IMR-90 (cell line): ENCODE measurements around the gene CRY2.

Source experiments
- CEBPB ChIP-seq: IDR thresholded peaks from 2 replicates; pipeline ENCODE4 v1.6.1; 2012; ENCODE audit warnings: low read depth, low read length, improper control_type of control experiment
- CHD1 ChIP-seq: IDR thresholded peaks from 2 replicates; pipeline ENCODE4 v1.6.1; 2012; ENCODE audit warnings: low read depth, low read length, improper control_type of control experiment
- FOS ChIP-seq: fragments of 150-350 bp; IDR thresholded peaks from 2 replicates; pipeline ENCODE4 v1.6.1; 2016; ENCODE audit warnings: low read depth, low read length
- MXI1 ChIP-seq: IDR thresholded peaks from 2 replicates; pipeline ENCODE4 v1.6.1; 2012; ENCODE audit warnings: low read depth, mild to moderate bottlenecking, low read length, moderate library complexity, borderline replicate concordance
- POLR2A ChIP-seq: IDR thresholded peaks from 2 replicates; pipeline ENCODE4 v1.6.1; 2012; ENCODE audit warnings: mild to moderate bottlenecking, low read depth, low read length
- RAD21 ChIP-seq: IDR thresholded peaks from 2 replicates; pipeline ENCODE4 v1.6.1; 2012; ENCODE audit warnings: low read length, improper control_type of control experiment
- RCOR1 ChIP-seq: IDR thresholded peaks from 2 replicates; pipeline ENCODE4 v1.6.1; 2012; ENCODE audit warnings: mild to moderate bottlenecking, low read length, improper control_type of control experiment; ENCODE audit not compliant: insufficient replicate concordance
- TF ChIP-seq, protein P1 (sequence below): conservative IDR thresholded peaks from 2 replicates; pipeline ENCODE4 v1.5.1; 2012; ENCODE audit warnings: mild to moderate bottlenecking, low read depth, low read length, improper control_type of control experiment
- TF ChIP-seq, protein P2 (sequence below): fragments of 150-350 bp; IDR thresholded peaks from 2 replicates; pipeline ENCODE4 v1.6.1; 2016; ENCODE audit warnings: low read depth, mild to moderate bottlenecking, low read length, moderate library complexity, borderline replicate concordance

DNA sequence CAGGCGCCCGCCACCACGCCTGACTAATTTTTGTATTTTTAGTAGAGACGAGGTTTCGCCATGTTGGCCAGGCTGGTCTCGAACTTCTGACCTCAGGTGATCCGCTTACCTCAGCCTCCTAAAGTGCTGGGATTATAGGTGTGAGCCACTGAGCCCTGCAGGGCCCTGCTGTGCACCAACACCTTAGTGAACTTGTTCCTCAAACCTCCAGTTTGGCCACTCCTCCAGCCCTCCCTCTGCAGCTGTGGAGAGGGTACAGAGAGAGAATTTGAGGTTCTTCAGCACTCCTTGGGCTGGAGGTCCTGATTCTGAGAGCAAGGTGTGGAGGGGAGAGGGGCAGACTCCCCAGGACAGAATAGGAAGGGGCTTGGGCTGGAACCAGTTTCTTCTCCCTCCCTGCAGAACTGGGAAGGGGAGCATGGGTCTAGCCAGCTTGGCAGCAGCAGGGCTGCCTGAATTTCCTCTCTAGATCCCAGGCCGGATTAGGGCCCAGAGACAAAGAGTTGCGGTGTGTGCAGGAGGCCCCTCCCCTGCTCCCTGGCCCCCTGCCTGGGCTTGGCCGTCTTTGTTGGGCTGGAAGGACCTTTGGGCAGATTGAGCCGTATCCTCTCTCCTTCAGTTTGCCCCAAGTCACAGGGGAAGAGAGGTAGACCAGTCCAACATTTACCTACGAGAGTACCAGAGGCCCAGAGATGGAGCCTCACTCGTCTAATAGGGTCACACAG, 72.7 kb downstream of the CRY2 start:
- TF ChIP-seq RCOR1 (no peak), POLR2A (no peak), RAD21 (no peak), FOS (no peak), CHD1 (no peak), MXI1 (no peak), CEBPB (no peak)
- TF ChIP-seq, protein P1, sequence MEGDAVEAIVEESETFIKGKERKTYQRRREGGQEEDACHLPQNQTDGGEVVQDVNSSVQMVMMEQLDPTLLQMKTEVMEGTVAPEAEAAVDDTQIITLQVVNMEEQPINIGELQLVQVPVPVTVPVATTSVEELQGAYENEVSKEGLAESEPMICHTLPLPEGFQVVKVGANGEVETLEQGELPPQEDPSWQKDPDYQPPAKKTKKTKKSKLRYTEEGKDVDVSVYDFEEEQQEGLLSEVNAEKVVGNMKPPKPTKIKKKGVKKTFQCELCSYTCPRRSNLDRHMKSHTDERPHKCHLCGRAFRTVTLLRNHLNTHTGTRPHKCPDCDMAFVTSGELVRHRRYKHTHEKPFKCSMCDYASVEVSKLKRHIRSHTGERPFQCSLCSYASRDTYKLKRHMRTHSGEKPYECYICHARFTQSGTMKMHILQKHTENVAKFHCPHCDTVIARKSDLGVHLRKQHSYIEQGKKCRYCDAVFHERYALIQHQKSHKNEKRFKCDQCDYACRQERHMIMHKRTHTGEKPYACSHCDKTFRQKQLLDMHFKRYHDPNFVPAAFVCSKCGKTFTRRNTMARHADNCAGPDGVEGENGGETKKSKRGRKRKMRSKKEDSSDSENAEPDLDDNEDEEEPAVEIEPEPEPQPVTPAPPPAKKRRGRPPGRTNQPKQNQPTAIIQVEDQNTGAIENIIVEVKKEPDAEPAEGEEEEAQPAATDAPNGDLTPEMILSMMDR = no peak
- TF ChIP-seq, protein P2, sequence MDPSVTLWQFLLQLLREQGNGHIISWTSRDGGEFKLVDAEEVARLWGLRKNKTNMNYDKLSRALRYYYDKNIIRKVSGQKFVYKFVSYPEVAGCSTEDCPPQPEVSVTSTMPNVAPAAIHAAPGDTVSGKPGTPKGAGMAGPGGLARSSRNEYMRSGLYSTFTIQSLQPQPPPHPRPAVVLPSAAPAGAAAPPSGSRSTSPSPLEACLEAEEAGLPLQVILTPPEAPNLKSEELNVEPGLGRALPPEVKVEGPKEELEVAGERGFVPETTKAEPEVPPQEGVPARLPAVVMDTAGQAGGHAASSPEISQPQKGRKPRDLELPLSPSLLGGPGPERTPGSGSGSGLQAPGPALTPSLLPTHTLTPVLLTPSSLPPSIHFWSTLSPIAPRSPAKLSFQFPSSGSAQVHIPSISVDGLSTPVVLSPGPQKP = no peak
